GM19397 (cell line): ENCODE results near the gene HTD2.
"Not testable (repeated sequence)": the region's sequence is repeated elsewhere in the genome, so short reads cannot be mapped to it uniquely, and the experiment has no call there.

Experiments used
- ATAC-seq: cut with Tn5 transposase; IDR thresholded peaks from one replicate; pipeline ENCODE4 v1.9.1; 2021; ENCODE audit warnings: mild to moderate bottlenecking, moderate library complexity; ENCODE audit not compliant: unreplicated experiment

Gene HTD2

GRCh38 chr3:58331593-58332152 lies 25.4 kb downstream of the HTD2 start:
- ATAC-seq = no peak

- ATAC-seq = peak; percentile 94
Observed at GRCh38 chr3:58332575-58333188, 26.4 kb downstream of the HTD2 start, which contains the start of gene PXK. Gene PXK, plus strand, starts transcription at chr3:58332892. Its CDS starts 97 bp downstream, at chr3:58332989.

GRCh38 chr3:58333206-58334012 lies 27.1 kb downstream of the HTD2 start:
- peak; percentile 32 for ATAC-seq

GRCh38 chr3:58334013-58334321 lies 27.6 kb downstream of the HTD2 start:
- no peak for ATAC-seq

GRCh38 chr3:58334506-58334884 lies 28.2 kb downstream of the HTD2 start:
- ATAC-seq = no peak

- no peak for ATAC-seq
Observed at GRCh38 chr3:58335652-58335947, 29.3 kb downstream of the HTD2 start.

- no peak for ATAC-seq
Observed at GRCh38 chr3:58336135-58336882, 30.0 kb downstream of the HTD2 start.

- ATAC-seq = no peak
Observed at GRCh38 chr3:58337190-58337589, 30.9 kb downstream of the HTD2 start.

GRCh38 chr3:58339146-58339545 lies 32.8 kb downstream of the HTD2 start:
- not testable (repeated sequence) for ATAC-seq

GRCh38 chr3:58340594-58341244 lies 34.4 kb downstream of the HTD2 start:
- no peak for ATAC-seq

- ATAC-seq = no peak
Observed at GRCh38 chr3:58341376-58341775, 35.1 kb downstream of the HTD2 start.

- no peak for ATAC-seq
Observed at GRCh38 chr3:58342676-58343075, 36.4 kb downstream of the HTD2 start.

- no peak for ATAC-seq
Observed at GRCh38 chr3:58345457-58345856, 39.1 kb downstream of the HTD2 start.

GRCh38 chr3:58346368-58346767 lies 40.0 kb downstream of the HTD2 start:
- no peak for ATAC-seq

GRCh38 chr3:58347984-58348383 lies 41.7 kb downstream of the HTD2 start:
- no peak for ATAC-seq

GRCh38 chr3:58349792-58350626 lies 43.7 kb downstream of the HTD2 start:
- ATAC-seq = peak; percentile 89

- ATAC-seq = no peak
Observed at GRCh38 chr3:58350627-58351013, 44.3 kb downstream of the HTD2 start.

GRCh38 chr3:58351920-58352319 lies 45.6 kb downstream of the HTD2 start:
- ATAC-seq = no peak

- ATAC-seq = no peak
Observed at GRCh38 chr3:58352626-58353025, 46.3 kb downstream of the HTD2 start.
